GM12873 (cell line): ENCODE data around the gene TAS2R30.

Experiments used
- CTCF ChIP-seq: IDR thresholded peaks from 2 replicates; pipeline ENCODE4 v1.5.1; 2012; ENCODE audit warnings: low read depth, mild to moderate bottlenecking, moderate library complexity, low read length, control low read depth; ENCODE audit not compliant: insufficient read depth; ENCODE audit errors: missing control alignments

Gene TAS2R30

GRCh38 chr12:11150832-11151231 lies 16.4 kb upstream of the TAS2R30 start:
- no peak for TF ChIP-seq CTCF

GRCh38 chr12:11147420-11147819 lies 13.0 kb upstream of the TAS2R30 start:
- TF ChIP-seq CTCF, result no peak

DNA sequence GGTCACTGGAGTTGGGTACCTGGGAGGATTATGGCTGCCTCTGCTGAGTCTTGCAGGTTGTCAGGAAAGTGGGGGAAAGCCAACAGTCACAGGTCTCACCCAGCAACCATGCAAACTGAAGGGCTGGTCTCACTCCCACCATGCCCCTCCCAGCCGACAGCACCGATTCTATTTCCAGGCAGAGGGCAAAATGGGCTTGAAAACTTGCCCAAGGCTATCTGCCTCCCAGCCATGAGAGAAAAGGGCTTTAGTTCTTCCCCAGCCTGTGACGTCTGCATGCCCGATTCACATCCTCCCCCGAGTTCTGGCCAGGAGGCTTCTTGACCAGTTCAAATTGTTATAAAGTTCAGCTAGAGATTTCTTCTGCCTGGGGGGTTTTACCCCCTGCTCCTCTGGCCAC lies 9.9 kb upstream of the TAS2R30 start:
- no peak for TF ChIP-seq CTCF

- TF ChIP-seq CTCF, result no peak
Observed at GRCh38 chr12:11143352-11143751, 8.9 kb upstream of the TAS2R30 start.

DNA sequence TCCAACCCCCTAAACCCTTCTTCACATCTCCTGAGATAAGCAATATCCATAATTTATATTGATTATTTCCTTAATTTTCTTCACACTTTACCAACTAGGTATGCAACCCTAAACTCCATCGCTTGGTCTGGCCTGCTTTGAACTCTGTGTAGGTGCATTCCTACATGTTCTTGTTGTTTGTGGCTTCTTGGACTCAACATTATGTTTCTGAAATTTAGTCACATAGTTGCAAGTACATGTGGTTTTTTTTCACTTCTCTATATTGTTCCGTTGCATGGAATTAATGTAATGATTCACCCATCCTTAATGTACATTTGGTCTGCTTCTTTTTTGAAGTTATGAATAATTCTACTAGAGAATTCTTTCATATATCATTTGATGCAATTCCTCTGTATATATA lies 1.6 kb upstream of the TAS2R30 start:
- no peak for TF ChIP-seq CTCF

DNA sequence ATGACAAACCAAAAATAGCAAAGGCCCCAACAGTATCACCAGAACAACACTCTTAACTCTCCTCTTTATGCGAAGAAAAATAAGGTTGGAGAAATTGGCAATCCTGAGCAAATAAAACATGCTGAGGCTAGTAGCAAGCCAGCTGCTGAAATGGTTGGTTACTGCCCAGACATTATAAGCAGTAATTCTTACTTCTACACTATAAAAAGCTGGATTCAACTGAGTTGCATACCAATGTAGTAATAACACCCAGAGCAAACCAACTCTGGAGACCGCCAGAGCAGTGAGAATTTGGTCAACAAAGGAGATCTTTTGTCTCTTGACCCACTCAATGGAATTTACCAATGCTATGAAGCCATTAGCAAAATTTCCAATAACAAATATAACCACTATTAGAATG lies 628 bp downstream of the TAS2R30 start:
- no peak for TF ChIP-seq CTCF

DNA sequence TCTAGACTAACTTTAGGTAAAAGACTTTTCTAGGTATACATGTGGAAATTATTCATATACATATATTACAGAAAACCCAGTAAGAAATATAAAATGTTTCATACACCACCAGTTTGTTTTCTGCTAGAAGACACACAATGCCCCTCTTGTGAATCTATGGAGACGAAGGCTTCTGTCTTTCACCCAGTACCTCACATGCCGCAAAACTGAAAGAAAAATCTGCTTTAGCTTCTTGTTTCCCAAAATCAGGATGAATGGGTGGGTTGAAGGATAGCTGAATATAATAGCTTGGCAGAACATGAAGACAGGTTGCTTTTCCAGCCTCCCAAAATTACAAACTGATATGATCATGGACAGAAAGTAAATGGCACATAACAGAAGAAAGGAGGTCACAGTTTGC lies 1.3 kb downstream of the TAS2R30 start:
- TF ChIP-seq CTCF, result no peak

DNA sequence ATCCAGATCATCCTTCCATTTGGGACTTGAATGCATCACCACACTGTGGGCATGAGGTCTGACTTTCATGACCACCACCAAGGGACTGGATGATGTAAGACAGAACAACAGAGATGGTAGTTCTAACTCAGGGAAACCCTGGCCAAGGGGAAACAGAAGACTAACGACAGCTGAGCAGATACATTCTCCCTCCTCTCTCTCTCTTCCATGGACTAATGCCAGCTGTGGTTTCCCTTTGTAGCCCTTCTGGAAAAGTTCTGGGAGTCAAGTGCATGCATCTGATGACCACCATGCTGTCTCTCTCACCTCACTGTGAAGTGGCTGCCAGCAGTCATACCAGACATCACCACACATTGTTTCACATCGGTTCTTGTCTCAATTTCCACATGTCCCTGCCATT lies 3.4 kb downstream of the TAS2R30 start:
- TF ChIP-seq CTCF, result no peak
